Keratinocyte (primary cell): ENCODE measurements around the gene WDR11. TPM values are rescaled to one million over a fixed set of nuclear protein-coding genes. Genes with fewer than 3 reads are reported as not detected.

Experiments
- DNase-seq: peaks from one replicate; pipeline ENCODE4 v3.0.0-alpha.2; 2011; ENCODE audit warnings: low read depth, missing footprints, low spot score
- FAIRE-seq: peaks from 2 replicates; lab custom pipeline; 2011; peaks lifted over from hg19 to GRCh38; lab: Jason Lieb, UNC
- H2AFZ ChIP-seq: 2 replicates; pipeline ENCODE4 v1.6.0; 2012; ENCODE audit warnings: low read length, control low read depth, inconsistent platforms; ENCODE audit not compliant: control insufficient read depth
- H3K27ac ChIP-seq: 2 replicates; pipeline ENCODE4 v1.5.1; 2011; ENCODE audit warnings: low read length; ENCODE audit not compliant: control insufficient read depth, insufficient read depth
- H3K27me3 ChIP-seq: 3 replicates; pipeline ENCODE4 v1.6.0; 2011; ENCODE audit warnings: low read length; ENCODE audit not compliant: control insufficient read depth, insufficient read depth; ENCODE audit errors: extremely low read depth
- H3K36me3 ChIP-seq, 2 experiments: 2 replicates in 1 of 2; 3 replicates in 1 of 2; pipeline ENCODE4 v1.5.1; 2011; ENCODE audit warnings: low read length in 2 of 2, mild to moderate bottlenecking in 1 of 2; ENCODE audit not compliant: control insufficient read depth in 2 of 2, insufficient read depth in 2 of 2; ENCODE audit errors: extremely low read depth in 1 of 2
- H3K4me1 ChIP-seq: 3 replicates; pipeline ENCODE4 v1.5.1; 2011; ENCODE audit warnings: low read length; ENCODE audit not compliant: control insufficient read depth, insufficient read depth; ENCODE audit errors: extremely low read depth
- H3K4me2 ChIP-seq: 3 replicates; pipeline ENCODE4 v1.6.0; 2011; ENCODE audit warnings: low read depth, low read length; ENCODE audit not compliant: control insufficient read depth, insufficient read depth; ENCODE audit errors: extremely low read depth
- H3K4me3 ChIP-seq, 3 experiments: fragments of 200-600 bp in 1 of 3; sonication (generic) in 1 of 3; 2 replicates in 2 of 3; 3 replicates in 1 of 3; pipeline ENCODE4 v1.5.1; 2011 to 2016; ENCODE audit warnings: low read length in 3 of 3, mild to moderate bottlenecking in 3 of 3, control low read depth in 2 of 3, inconsistent platforms in 1 of 3, low read depth in 1 of 3, mixed read lengths in 1 of 3, mixed run types in 1 of 3, moderate library complexity in 1 of 3; ENCODE audit not compliant: control insufficient read depth in 2 of 3, insufficient read depth in 2 of 3; ENCODE audit errors: extremely low read depth in 1 of 3
- H3K79me2 ChIP-seq: 2 replicates; pipeline ENCODE4 v1.6.0; 2012; ENCODE audit warnings: low read length; ENCODE audit not compliant: control insufficient read depth, insufficient read depth
- H3K9ac ChIP-seq: 3 replicates; pipeline ENCODE4 v1.6.0; 2011; ENCODE audit warnings: low read length; ENCODE audit not compliant: control insufficient read depth, insufficient read depth; ENCODE audit errors: extremely low read depth
- H3K9me1 ChIP-seq: 3 replicates; pipeline ENCODE4 v1.6.0; 2011; ENCODE audit warnings: low read length; ENCODE audit not compliant: control insufficient read depth, insufficient read depth; ENCODE audit errors: extremely low read depth
- H3K9me3 ChIP-seq: 2 replicates; pipeline ENCODE4 v1.5.1; 2012; ENCODE audit warnings: low read depth, low read length; ENCODE audit not compliant: control insufficient read depth
- H4K20me1 ChIP-seq: 3 replicates; pipeline ENCODE4 v1.6.0; 2011; ENCODE audit warnings: low read length; ENCODE audit not compliant: control insufficient read depth, insufficient read depth; ENCODE audit errors: extremely low read depth
- EZH2 ChIP-seq: IDR thresholded peaks from one replicate; pipeline ENCODE4 v1.6.1; 2012; ENCODE audit warnings: inconsistent platforms, mild to moderate bottlenecking, low read length, moderate library complexity
- dilution Hi-C: fragments of 300-500 bp; cut with MboI; formaldehyde crosslinking; loops from one replicate; pipeline ENCODE4 v1.7.0; 2020; ENCODE audit warnings: low sequenced_read_pairs; ENCODE audit not compliant: extremely low pct_ligation_motif_present
- polyA plus RNA-seq, 5 experiments: library from polyadenylated mRNA; depleted of rRNA in 3 of 5; stranded (reverse) in 3 of 5; stranded (forward) in 1 of 5; unstranded in 1 of 5; fragments of >200 nt; gene quantifications; 1 replicate in 1 of 5; 2 replicates in 3 of 5; 3 replicates in 1 of 5; pipeline versions ENCODE4 v1.2.1 to v1.2.3, GENCODE V29; 2011 to 2012; ENCODE audit warnings: missing spikeins in 2 of 5, low read depth in 1 of 5, low replicate concordance in 1 of 5
- TF ChIP-seq, protein P1 (sequence below), 3 experiments: IDR thresholded peaks in 1 of 3; conservative IDR thresholded peaks in 1 of 3; optimal IDR thresholded peaks in 1 of 3; 2 replicates in 2 of 3; 3 replicates in 1 of 3; pipeline versions ENCODE3 to v1.5.1; 2011; ENCODE audit warnings: low read length in 3 of 3, mild to moderate bottlenecking in 3 of 3, moderate library complexity in 2 of 3, control low read depth in 1 of 3, inconsistent platforms in 1 of 3; ENCODE audit not compliant: insufficient read depth in 2 of 3; ENCODE audit errors: extremely low read depth in 1 of 3

WDR11 gene
- polyA plus RNA-seq, 1 donor (not counting 4 experiments of a cell fraction or from before 2014, with no cell fraction given), result 79.2 TPM

DNA sequence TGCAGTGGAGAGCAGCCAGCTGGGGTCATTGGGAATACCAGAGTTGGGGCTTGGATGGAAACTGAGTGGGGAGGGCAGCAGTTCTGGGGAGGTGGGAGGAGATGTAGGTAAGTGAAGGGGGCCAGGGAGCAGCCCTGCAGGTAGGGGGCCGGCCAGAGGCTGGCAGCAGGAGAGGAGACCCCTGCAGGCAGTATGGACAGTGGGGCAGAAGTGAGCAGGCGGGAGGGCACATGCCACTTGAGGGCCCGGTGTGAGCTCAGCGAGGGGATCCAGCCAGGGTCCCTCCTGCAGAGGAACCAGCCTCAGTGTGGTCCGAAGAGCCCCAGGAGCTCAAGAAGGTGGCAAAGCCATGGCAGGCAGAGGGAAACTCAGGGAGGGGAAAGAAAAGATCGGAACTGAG is 75.4 kb downstream of the WDR11 start:
- TF ChIP-seq, protein P1, sequence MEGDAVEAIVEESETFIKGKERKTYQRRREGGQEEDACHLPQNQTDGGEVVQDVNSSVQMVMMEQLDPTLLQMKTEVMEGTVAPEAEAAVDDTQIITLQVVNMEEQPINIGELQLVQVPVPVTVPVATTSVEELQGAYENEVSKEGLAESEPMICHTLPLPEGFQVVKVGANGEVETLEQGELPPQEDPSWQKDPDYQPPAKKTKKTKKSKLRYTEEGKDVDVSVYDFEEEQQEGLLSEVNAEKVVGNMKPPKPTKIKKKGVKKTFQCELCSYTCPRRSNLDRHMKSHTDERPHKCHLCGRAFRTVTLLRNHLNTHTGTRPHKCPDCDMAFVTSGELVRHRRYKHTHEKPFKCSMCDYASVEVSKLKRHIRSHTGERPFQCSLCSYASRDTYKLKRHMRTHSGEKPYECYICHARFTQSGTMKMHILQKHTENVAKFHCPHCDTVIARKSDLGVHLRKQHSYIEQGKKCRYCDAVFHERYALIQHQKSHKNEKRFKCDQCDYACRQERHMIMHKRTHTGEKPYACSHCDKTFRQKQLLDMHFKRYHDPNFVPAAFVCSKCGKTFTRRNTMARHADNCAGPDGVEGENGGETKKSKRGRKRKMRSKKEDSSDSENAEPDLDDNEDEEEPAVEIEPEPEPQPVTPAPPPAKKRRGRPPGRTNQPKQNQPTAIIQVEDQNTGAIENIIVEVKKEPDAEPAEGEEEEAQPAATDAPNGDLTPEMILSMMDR (optimal IDR thresholded peaks at IDR 0.05 in 1 of 3, IDR thresholded peaks at IDR 0.05 in 1 of 3, conservative IDR thresholded peaks at IDR 0.05 in 1 of 3; ENCODE audit: extremely low read depth in 1 of 3, insufficient read depth in 2 of 3, low read length in 3 of 3), result no peak
- no peak for TF ChIP-seq EZH2
- Histone ChIP-seq H3K27ac (no peak overlapping the region), H3K9ac (no peak overlapping the region), H3K4me2 (no peak overlapping the region), H3K9me1 (no peaks in the 10 kb centered on the region), H3K4me1 (no peaks in the 10 kb centered on the region), H3K4me3 (no peak overlapping the region), H3K27me3 (peaks cover 20% of the 10 kb centered on the region), H3K9me3 (no peaks in the 10 kb centered on the region), H4K20me1 (no peaks in the 10 kb centered on the region), H3K36me3 (no peaks in the 10 kb centered on the region), H3K79me2 (no peaks in the 10 kb centered on the region), H2AFZ (no peak overlapping the region)
- DNase-seq (no peak), FAIRE-seq (no peak)
- dilution Hi-C loops, result no loop called here

DNA sequence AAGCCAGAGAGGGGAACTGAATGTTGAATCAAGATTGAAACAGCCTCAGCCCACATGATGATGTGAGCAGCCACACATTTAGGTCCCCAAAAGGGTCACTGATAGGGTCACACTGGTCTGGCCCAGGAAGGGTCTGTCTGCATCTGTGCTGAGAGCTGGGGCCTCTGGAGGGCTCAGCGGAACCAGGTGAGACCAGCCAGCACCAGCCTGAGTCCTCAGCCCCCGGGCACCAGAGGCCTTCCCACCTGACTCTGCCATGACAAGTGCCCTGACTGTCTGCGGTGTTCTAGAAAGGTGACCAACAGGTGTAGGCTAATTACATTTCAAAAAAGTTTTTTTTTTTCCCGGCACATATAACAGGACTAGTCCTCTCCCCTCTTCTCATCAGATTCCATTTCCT is 76.2 kb downstream of the WDR11 start:
- DNase-seq (no peak), FAIRE-seq (no peak)
- Histone ChIP-seq H2AFZ (no peak overlapping the region), H3K4me2 (no peak overlapping the region), H3K36me3 (no peaks in the 10 kb centered on the region), H3K9me1 (no peaks in the 10 kb centered on the region), H3K27me3 (peaks cover 20% of the 10 kb centered on the region), H3K79me2 (no peaks in the 10 kb centered on the region), H3K4me1 (no peaks in the 10 kb centered on the region), H3K9ac (no peak overlapping the region), H3K27ac (no peak overlapping the region), H3K9me3 (no peaks in the 10 kb centered on the region), H4K20me1 (no peaks in the 10 kb centered on the region), H3K4me3 (no peak overlapping the region)
- dilution Hi-C loops, result no loop called here
- no peak for TF ChIP-seq EZH2
- TF ChIP-seq, protein P1 (optimal IDR thresholded peaks at IDR 0.05 in 1 of 3, IDR thresholded peaks at IDR 0.05 in 1 of 3, conservative IDR thresholded peaks at IDR 0.05 in 1 of 3; ENCODE audit: extremely low read depth in 1 of 3, insufficient read depth in 2 of 3, low read length in 3 of 3), result no peak
